HG03469 (cell line): ENCODE results near the gene ALPI.
"Not testable (repeated sequence)": the region's sequence is repeated elsewhere in the genome, so short reads cannot be mapped to it uniquely, and the experiment has no call there.

Experiments
- ATAC-seq: cut with Tn5 transposase; IDR thresholded peaks from one replicate; pipeline ENCODE4 v1.9.1; 2021; ENCODE audit warnings: mild to moderate bottlenecking, moderate library complexity, moderate number of reproducible peaks; ENCODE audit not compliant: unreplicated experiment

ALPI gene

DNA sequence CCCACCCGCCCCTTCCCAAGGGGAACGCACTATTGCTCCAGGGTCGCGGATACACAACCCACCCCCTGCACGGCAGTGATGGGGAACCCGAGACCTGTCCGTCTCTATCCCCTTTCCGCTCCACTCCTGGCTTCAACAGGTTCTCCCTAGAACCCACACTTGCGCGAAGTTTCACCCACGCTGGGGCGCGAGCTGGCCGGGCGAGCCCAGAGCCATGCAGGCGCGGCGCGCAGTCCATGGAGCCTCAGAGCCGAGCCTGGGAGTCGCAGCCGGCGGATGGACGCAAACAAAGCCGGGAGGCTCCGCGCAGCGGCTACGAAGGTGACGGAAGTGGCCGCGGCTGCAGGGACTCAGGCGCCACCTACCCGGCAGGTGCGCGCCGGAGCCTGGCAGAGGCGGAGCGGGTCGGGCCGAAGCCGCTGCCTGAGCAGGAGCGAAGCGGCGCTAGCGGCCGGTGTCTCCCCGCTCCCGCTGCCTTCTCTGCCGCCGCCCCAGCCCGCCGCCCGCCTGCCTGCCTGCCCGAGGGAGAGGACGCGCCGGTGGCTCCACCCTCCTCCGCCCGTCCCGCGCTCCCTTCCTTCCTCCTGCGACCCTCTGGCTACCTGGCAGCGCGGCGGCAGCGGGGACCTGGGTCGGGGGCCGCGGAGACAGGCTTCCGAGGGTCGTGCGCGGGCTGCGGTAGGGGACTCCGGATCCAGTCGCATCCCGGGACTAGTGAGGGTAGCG is 35.3 kb upstream of the ALPI start:
- no peak for ATAC-seq

DNA sequence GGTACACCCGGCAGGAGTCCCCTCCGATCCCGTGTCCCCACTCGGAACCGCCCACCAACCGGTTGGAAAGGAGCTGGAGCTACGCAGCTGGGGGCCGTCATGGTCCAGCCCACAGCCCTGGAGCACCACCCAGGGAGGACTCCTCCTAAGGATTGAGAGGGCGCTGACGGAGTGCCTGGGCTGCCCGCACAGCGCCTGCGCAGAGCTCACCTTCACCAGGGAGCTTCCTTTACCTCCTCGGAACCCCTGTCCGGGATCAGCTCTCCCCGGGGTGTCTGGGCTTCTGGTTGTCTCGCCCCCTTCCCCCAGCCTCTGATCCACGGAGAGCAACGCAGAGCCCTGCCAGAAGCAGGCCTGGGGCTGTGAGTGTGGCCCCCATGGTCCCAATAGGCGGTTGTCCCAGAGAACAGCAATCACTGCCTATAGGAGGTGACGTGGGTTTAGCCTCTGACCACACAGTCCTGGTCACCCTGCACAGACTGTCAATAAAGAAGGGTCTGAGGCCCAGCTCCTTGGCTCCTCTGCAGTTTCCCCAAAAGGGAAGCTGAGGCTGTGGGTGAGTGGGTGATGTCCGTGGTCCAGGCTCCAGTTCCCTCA is 34.7 kb upstream of the ALPI start:
- ATAC-seq = no peak

DNA sequence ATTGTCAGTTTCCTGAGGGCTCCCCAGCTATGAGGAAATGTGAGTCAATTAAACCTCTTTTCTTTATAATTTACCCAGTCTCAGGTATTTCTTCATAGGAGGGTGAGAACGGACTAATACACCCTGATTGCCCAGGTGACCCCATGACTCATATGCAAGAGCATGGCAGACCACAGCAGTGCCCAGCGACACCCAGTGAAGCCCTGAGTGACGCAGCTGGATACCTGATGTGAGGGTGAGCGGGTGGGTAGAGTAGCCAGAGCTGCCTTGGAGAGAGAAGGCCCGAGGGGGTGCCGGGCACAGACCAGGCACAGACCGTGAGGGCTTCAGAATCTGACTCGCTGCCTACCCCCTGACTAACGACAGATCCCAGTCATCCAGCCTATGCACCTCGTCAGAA is 33.9 kb upstream of the ALPI start:
- no peak for ATAC-seq

DNA sequence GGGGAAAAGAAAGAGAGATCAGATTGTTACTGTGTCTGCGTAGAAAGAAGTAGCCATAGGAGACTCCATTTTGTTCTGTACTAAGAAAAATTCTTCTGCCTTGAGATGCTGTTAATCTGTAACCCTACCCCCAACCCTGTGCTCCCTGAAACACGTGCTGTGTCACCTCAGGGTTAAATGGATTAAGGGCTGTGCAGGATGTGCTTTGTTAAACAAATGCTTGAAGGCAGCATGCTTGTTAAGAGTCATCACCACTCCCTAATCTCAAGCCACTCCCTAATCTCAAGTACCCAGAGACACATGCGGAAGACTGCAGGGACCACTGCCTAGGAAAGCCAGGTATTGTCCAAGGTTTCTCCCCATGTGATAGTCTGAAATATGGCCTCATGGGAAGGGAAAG is 33.0 kb upstream of the ALPI start:
- ATAC-seq = not testable (repeated sequence)

DNA sequence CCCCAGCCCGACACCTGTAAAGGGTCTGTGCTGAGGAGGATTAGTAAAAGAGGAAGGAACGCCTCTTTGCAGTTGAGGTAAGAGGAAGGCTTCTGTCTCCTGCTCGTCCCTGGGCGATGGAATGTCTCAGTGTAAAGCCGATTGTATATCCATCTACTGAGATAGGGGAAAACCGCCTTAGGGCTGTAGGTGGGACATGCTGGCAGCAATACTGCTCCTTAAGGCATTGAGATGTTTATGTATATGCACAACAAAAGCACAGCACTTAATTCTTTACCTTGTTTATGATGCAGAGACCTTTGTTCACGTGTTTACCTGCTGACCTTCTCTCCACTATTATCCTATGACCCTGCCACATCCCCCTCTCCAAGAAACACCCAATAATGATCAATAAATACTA is 32.5 kb upstream of the ALPI start:
- ATAC-seq = not testable (repeated sequence)

DNA sequence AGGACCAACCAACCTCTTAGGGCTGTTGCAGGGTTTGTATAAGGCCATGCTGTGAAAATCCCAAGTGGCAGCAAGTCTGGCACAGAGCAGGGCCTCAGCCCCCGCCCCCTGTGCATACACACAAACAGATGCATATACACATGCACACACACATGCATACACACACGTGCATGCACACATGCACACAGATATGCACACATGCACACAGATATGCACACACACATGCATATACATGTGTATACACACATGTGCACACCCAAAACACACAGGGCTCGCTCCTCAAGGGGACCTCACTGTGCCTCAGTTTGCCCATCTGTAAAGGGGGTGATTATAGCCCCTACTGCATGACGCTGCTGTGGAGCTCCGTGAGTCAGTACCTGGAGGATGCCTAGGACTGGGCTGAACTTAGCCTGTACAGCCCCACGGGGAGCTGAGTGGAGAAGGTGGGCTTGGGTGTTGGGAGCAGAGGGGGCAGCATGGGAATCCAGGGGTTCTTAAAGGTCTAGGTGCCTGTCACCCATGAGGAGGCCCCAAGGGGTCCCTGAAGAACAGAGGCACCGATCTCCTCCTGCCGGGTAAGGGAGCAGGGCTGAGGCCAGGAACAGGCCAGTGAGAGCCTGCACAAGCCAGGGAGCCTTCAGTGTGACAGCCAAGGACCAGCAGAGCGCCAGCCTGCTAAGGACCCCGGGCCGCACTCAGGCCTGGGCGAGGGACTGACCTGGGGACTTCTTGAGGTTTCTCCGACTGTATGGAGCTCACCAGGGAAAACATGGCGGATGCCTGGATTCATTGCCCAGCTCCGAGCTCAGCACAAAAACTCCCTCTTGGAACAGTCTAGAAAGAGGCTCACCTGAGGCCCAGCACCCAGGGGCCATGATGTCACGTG is 24.0 kb upstream of the ALPI start:
- ATAC-seq = no peak

DNA sequence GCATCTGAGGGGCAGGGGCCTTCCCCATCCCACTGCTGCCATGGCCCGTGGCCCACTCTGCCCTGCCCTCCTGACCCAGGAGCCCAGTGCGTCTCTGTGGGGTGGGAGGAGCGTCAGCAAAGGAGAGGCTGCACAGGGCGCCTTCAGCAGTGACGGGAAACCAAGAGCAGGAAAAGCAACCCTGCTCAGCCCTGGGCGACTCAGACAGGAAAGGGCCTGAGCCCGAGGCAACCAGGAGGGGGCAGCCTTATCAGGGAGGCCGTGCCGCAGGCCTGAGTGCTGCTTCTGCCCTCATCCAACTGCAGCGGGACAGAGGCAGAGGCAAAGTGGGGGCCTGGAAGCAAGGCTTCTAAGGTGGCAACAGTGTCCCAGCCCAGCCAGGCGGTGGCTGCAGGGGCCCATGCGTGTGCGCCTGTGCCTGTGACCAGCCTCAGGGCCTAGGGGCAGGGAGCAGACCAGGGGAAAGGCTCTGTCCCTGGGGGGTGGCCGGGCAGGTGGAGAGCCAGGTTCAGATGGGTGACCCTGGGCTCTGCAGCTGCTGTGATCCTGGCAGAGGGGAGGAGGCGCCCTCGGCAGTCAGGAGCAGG is 23.3 kb upstream of the ALPI start:
- ATAC-seq = no peak

DNA sequence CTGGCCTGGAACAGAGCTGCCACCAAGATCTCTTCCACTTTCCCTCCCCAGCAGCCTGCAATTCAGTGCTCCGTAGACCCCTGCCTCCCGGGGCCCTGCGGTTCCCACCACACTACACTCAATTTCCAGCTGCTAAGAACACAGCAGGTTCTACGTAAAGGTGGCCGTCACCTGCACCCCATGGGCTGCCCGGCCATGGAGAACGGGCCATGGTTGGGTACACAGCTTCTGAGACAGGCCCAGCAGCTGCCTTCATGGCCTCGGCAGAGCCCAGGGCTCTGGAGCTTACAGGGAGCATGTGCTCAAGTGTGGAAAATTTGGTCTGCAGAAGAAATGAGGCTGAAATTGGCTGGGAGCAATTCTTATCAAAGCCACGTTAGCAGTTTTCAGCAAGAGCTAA is 22.3 kb upstream of the ALPI start:
- ATAC-seq = not testable (repeated sequence)

DNA sequence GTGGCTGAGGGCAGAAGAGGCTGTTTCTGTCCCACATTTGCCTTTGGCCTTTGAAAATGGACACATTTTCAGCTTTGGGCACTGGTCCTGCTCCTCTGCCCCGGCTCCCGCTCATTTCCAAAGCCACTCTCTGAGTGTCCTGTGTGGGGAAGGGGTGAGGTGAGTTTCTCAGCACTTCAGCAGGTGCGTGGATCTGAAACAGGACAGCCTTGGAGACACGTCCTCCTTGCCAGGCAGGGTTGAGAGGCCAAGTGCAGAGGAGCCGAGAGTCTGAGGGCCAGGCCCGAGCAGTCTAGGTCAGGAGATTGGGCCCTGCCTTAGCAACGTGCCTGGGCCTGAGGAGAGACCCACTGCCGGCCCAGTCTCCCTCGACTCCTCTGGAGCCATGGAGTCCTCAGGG is 21.9 kb upstream of the ALPI start:
- no peak for ATAC-seq

DNA sequence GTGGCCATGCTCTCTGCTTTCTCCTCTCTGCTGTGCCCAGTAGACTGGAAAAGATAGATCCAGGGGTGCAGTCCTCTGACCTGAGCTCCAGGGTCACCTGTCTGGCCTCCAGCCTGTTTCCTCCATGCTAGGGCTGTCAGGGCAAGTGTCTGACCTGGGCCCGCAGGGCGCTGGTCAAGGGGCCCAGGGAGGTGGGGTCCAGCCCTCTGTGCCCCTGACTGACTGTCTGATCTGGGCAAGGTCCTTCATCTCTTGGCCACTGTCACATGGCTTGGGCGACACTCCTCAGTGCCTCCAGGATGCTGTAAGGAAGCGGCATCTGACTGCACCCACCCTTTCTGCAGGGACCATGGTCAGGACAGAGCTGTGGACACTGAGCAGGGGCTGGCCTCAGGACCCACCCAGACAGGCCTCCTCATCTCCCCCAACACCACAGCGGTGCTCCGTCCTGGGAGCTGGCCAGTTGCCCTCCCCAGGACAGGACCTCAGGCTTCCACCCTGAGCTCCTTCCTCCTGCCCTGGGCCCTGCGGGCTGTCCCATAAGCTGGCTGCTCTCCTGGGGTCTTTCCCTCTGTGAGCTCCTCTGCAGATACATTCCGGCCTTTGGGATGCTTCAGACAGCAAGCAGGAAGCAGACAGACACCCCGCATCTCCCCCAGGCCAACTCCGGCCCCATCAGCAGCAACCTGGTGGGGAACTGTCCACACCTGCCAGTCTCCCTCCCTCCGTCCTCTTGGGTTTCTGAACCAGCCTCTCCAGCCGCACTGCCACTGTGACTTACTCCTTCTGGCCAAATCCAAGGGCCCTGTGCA is 21.2 kb upstream of the ALPI start:
- ATAC-seq = no peak

DNA sequence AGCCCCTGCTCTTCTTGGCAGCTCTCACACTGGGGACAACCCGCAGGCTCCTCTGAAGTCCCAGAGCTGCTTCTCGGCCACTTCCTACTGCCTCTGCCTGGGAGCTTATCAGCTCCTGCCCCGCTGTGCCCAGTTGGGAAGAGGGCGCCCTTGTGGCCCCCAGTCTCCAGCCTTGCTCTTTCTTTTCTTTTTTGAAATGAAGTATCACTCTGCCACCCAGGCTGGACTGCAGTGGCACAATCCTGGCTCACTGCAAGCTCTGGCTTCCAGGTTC is 20.6 kb upstream of the ALPI start:
- ATAC-seq = no peak

DNA sequence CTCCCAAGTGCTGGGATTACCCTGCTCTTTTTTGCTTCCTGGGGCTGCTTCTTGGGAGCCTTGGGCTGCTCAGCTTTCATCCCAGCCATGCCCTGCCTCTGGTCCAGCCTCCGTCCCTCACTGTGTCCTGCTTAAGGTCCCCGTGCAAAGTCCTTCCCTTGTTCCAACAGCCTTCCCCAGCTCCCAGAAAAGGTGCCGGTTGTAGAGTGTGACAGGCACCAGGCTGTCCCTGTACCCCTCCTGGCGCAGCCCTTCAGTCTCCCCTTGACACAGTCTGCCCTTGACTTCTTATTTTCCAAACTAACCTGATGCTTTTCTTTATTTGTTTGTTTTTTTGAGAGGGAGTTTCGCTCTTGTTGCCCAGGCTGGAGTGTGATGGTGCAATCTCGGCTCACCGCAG is 20.1 kb upstream of the ALPI start:
- no peak for ATAC-seq

DNA sequence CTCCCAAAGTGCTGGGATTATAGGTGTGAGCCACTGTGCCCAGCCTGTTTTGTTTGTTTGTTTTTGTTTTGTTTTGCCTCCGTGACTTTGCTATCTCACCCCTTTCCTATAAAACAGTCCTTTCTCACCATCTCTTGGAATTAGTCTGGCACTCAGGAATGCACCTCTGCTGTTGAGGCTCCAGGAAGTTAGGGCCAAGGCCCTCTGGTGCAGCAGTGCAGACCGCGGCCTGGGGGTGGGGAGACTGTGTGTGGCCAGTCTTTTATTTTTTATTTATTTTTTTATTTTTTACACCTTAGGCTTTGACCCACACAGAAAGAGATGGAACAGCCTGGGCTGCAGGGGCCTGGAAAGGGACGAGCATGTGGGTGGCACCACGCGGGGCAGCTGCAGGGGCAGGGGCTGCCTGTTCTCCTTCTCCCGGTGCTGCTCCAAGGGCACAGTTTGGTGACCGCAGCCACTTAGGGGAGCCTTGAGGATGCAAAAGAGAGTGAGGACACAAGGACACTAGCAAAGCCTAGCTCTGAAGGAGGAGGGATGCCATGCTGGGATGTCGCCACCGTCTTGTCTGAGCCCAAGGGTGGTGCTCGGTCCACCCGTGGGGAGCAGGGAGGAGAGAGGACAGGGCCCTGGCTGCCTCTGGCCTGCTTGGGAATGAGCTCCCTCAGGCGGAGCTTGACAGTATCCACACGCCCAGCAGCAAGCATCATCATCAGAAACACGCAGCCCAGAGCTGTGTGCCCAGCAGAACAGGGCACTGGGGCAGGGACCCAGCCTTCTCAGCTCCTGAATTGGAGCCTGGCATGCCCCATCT is 19.4 kb upstream of the ALPI start:
- ATAC-seq = no peak

DNA sequence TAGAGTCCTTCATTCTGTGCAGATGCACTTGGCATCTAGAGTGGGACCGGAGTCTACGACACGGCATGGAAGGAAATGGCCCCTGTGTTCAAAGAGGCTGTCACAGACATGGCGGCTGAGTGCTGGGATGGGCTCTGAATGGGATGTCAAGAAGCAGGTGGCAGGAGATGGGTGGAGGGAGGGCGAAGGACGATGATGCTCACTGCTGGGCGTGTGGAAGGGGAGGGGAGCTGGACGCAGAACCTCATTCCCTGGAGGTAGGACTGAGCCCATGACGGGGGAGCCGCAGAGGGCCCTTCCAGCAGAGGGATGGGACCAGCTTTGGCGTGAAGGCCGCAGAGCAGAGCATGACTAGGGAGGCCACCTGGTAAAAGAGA is 18.8 kb upstream of the ALPI start:
- no peak for ATAC-seq

DNA sequence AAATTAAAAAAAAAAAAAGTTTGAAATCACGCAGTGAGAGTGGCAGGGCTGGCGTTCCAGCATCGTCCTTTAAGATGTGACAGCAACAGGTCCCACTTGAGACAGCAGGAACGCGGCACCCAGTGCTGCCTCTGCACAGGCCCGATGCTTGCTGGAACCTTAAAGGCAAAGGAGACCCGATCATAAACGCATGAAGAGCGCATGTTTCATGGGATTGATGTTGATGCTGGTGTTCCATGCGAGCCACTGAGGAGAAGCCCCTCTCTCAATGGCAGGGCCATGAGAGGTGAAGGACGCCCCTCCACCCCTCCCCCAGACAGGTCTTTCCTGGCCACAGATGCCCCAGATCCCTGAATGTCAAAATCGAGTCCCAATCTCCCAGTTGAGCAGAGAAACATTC is 17.9 kb upstream of the ALPI start:
- no peak for ATAC-seq

DNA sequence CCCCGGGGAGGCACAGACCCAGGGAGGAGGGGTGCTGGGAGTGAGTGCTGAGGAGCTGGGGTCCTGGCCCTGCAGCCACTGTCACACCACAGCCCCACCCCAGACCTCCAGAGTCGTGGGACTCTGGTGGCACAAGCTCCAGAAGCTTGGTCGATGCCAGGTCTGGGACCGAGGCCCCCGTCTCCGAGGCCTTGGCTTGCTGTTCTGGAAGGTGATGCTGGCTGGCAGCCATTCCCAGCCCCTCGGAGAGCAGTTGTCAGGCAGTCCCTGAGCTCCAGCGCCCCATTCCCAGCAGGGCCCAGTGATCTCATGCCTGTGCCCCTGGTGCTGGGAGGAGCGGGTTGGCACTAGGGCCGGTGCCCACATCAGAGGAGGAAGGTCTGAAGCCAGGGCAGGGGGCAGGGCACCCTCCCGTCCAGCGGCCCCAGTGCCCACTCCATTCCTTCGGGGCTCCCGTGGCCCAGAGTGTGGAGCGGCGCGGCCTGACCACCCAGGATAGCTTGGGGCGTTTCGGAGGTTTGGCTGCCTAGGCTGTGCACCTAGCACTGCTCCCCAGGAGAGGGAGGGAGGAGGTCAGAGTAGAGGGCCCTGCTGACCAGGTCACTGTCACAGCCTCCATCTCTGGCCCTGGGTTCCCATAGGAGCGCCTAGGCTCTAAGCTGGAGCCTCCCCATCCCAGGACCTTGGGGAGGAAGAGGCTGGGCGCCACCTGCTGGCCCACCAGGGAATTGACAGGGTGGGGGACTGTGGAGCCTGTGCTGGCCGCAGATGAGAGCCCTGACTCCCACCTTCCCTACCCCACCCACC is 16.8 kb upstream of the ALPI start:
- no peak for ATAC-seq

DNA sequence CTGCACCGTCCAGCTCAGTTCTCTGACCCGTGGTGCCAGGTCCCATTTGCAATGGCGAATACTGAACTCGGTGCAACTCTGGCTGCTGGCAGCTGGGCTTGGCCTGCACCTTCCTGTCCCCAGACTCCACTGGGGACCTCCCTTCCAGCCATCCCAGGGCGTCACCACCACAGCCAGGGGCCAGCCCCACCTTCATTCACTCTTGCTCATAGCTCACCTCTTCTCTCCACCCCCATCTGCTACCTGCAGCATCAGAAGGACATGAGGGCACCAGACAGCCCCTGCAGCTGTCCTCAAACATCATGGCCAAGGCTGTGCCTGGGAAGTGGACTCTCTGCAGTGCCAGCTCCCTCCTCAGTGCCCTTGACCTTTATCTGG is 16.2 kb upstream of the ALPI start:
- no peak for ATAC-seq

DNA sequence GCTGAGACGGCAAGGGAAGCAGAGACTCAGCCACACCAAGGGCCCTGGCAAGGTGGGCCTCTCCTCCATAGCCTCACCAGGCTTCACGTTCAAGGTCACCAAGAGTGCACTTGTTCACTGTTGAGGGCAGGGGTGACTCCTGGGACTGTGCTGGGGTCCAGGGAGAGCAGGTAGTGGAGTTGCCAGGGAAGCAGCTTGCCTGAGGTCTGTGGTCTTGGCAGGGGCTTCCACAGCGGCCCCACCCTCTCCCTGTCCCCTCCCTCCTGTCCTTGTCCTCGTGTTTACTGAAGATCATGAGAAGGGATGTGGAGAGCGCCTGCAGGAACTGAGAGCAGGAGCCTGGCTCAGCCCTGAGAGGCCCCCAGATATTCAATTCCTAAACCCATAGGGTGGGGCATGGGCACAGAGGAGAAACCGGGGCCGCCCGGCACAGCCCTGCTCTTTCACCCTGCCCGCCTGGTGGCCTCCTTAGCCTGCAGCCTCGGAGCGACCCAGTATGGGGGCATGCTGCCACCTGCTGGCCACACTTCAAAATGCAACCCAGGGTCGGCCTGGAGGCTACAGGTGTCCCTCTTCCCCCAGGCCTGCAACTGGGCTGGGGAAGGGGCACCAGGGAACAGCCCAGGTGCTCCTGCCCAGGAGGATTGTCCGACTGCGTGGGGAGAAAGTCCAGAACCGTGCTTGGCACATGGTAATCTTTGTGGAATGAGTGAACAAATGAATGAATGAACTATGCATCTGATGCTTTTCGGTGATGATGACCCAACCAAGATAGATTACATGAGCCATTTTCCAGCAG is 15.5 kb upstream of the ALPI start:
- ATAC-seq = peak; percentile 52
